HepG2 (cell line): ENCODE results near the gene HAPLN2. TPM values are rescaled to one million over a fixed set of nuclear protein-coding genes. Genes with fewer than 3 reads are reported as not detected.

Source experiments
- ATAC-seq: fragments of 200-7000 bp; cut with Tn5 transposase; 3 replicates; pipeline ENCODE4 v1.9.1; 2020; ENCODE audit warnings: mild to moderate bottlenecking, moderate library complexity
- BruUV-seq: library from RNA; stranded (reverse); fragments of 400-500 nt; replicated peaks from 2 replicates; lab custom pipeline; 2021; lab: Mats Ljungman, UMichigan
- CTCF ChIA-PET: fragments of 300-600 bp; formaldehyde crosslinking; extraction: SDS; loops from one replicate; lab custom pipeline; 2021; ENCODE audit warnings: low total read pairs, inconsistent platforms, low intra/inter-chr PET ratio; lab: Yijun Ruan, JAX
- POLR2A ChIA-PET: fragments of 350-600 bp; sonication (Branson Sonifier 250); formaldehyde crosslinking; loops from one replicate; lab custom pipeline; 2020; ENCODE audit warnings: antibody characterized with exemption, inconsistent platforms; lab: Yijun Ruan, JAX
- DNase-seq: peaks from one replicate; pipeline ENCODE4 v3.0.0-alpha.2; 2015; ENCODE audit warnings: low spot score
- FAIRE-seq: peaks from 3 replicates; lab custom pipeline; 2011; peaks lifted over from hg19 to GRCh38; lab: Jason Lieb, UNC
- H2AFZ ChIP-seq: one replicate; pipeline ENCODE4 v1.6.1; 2011; ENCODE audit warnings: low read length, inconsistent platforms
- H3K27ac ChIP-seq: fragments of 300-600 bp; 3 replicates; pipeline ENCODE4 v1.8.0; 2011; ENCODE audit warnings: mixed run types, mild to moderate bottlenecking, mixed read lengths, low read length, inconsistent platforms; ENCODE audit not compliant: insufficient read depth; ENCODE audit errors: extremely low read length
- H3K27me3 ChIP-seq, 2 experiments: fragments of 200-600 bp in 1 of 2; 2 replicates in 1 of 2; 3 replicates in 1 of 2; pipeline versions ENCODE4 v1.6.0 to v1.8.0; 2011; ENCODE audit warnings: low read length in 2 of 2, mild to moderate bottlenecking in 2 of 2, moderate library complexity in 2 of 2, inconsistent platforms in 1 of 2; ENCODE audit not compliant: insufficient read depth in 2 of 2, control insufficient read depth in 1 of 2
- H3K36me3 ChIP-seq, 2 experiments: fragments of 200-600 bp in 1 of 2; replicated peaks in 1 of 2; 2 replicates in 1 of 2; 3 replicates in 1 of 2; pipeline versions ENCODE4 v1.5.1 to v1.8.0; 2011; ENCODE audit warnings: low read length in 2 of 2, inconsistent platforms in 1 of 2; ENCODE audit not compliant: insufficient read depth in 2 of 2, control insufficient read depth in 1 of 2
- H3K4me1 ChIP-seq: 2 replicates; pipeline ENCODE4 v1.5.1; 2012; ENCODE audit warnings: low read length, inconsistent platforms; ENCODE audit not compliant: insufficient read depth
- H3K4me2 ChIP-seq: 2 replicates; pipeline ENCODE4 v1.6.0; 2011; ENCODE audit warnings: low read depth, low read length, inconsistent platforms
- H3K4me3 ChIP-seq, 3 experiments: fragments of 200-600 bp in 1 of 3; sonication (generic), shearing (Covaris generic) in 1 of 3; replicated peaks in 1 of 3; 2 replicates each; pipeline ENCODE4 v1.5.1; 2011 to 2016; ENCODE audit warnings: low read length in 3 of 3, inconsistent platforms in 2 of 3, low read depth in 2 of 3, mild to moderate bottlenecking in 2 of 3, control low read depth in 1 of 3, mixed read lengths in 1 of 3; ENCODE audit not compliant: insufficient read depth in 1 of 3
- H3K79me2 ChIP-seq: one replicate; pipeline ENCODE4 v1.6.1; 2011; ENCODE audit warnings: low read length, inconsistent platforms; ENCODE audit not compliant: insufficient read depth
- H3K9ac ChIP-seq: 2 replicates; pipeline ENCODE4 v1.6.0; 2011; ENCODE audit warnings: mild to moderate bottlenecking, low read depth, low read length, inconsistent platforms; ENCODE audit not compliant: insufficient read depth
- H3K9me3 ChIP-seq: 2 replicates; pipeline ENCODE4 v1.5.1; 2012; ENCODE audit warnings: mild to moderate bottlenecking, low read length
- H4K20me1 ChIP-seq: 2 replicates; pipeline ENCODE4 v1.6.0; 2011; ENCODE audit warnings: inconsistent platforms, mild to moderate bottlenecking, low read length, moderate library complexity; ENCODE audit not compliant: insufficient read depth
- CHD4 ChIP-seq: fragments of 200-600 bp; sonication (generic); IDR thresholded peaks from 2 replicates; pipeline ENCODE4 v1.7.0; 2017; ENCODE audit warnings: mild to moderate bottlenecking, low read length, borderline replicate concordance
- GRHL1 ChIP-seq: sonication (generic); formaldehyde crosslinking; conservative IDR thresholded peaks from 2 replicates; pipeline ENCODE4 v1.8.0; 2022; ENCODE audit warnings: missing genetic modification reagents
- NCOA2 ChIP-seq: sonication (generic); formaldehyde crosslinking; IDR thresholded peaks from 2 replicates; pipeline ENCODE4 v1.8.0; 2022; ENCODE audit warnings: inconsistent platforms
- SALL2 ChIP-seq: sonication (generic); formaldehyde crosslinking; IDR thresholded peaks from 2 replicates; pipeline ENCODE4 v1.8.1; 2023; ENCODE audit warnings: mild to moderate bottlenecking, missing genetic modification reagents, inconsistent platforms
- SP4 ChIP-seq: sonication (generic); formaldehyde crosslinking; IDR thresholded peaks from 2 replicates; pipeline ENCODE4 v1.8.1; 2023; ENCODE audit warnings: mild to moderate bottlenecking, missing genetic modification reagents
- ZMAT3 ChIP-seq: sonication (generic); formaldehyde crosslinking; conservative IDR thresholded peaks from 2 replicates; pipeline ENCODE4 v1.7.0; 2021; ENCODE audit warnings: missing genetic modification reagents
- ZNF224 ChIP-seq: sonication (generic); formaldehyde crosslinking; IDR thresholded peaks from 2 replicates; pipeline ENCODE4 v1.5.0; 2020; ENCODE audit warnings: mild to moderate bottlenecking, missing genetic modification reagents
- ZNF503 ChIP-seq: sonication (generic); formaldehyde crosslinking; IDR thresholded peaks from 2 replicates; pipeline ENCODE4 v1.4.0; 2020; ENCODE audit warnings: missing genetic modification reagents
- ZNF670 ChIP-seq: sonication (generic); formaldehyde crosslinking; IDR thresholded peaks from 2 replicates; pipeline ENCODE4 v1.8.0; 2022; ENCODE audit warnings: mild to moderate bottlenecking, missing genetic modification reagents, borderline replicate concordance
- WGBS: methylation state at CpG from one replicate; pipeline ENCODE4 v1.1.6; 2017; ENCODE audit warnings: low lambda C conversion rate; 5-methylcytosine and 5-hydroxymethylcytosine counted together
- in situ Hi-C: cut with HindIII; loops from 2 replicates; pipeline ENCODE4 v1.10.0; 2017; ENCODE audit warnings: low pct_unique_long_range_greater_than_20kb; ENCODE audit not compliant: extremely low pct_ligation_motif_present
- intact Hi-C: fragments of 100-400 bp; cut with micrococcal nuclease; formaldehyde crosslinking; loops from one replicate; pipeline ENCODE4 v1.10.0; 2022; ENCODE audit not compliant: unreplicated experiment
- polyA plus RNA-seq, 8 experiments: library from polyadenylated mRNA; depleted of rRNA in 3 of 8; stranded (reverse) in 7 of 8; unstranded in 1 of 8; fragments of >200 nt; fragmentation: Illumina TruSeq in 4 of 8; extraction: Trizol in 4 of 8; gene quantifications; 2 replicates each; pipeline versions ENCODE4 v1.2.1 to v1.2.3, GENCODE V29; 2011 to 2016; ENCODE audit warnings: low read depth in 4 of 8, missing spikeins in 1 of 8, mixed read lengths in 1 of 8; ENCODE audit not compliant: insufficient read depth in 1 of 8
- total RNA-seq, 5 experiments: library from RNA; depleted of rRNA; stranded (reverse); fragments of >200 nt; fragmentation: Illumina TruSeq; extraction: Trizol; gene quantifications; 2 replicates each; pipeline ENCODE4 v1.2.3, GENCODE V29; 2016; ENCODE audit warnings: low read depth in 1 of 5
- TF ChIP-seq, protein P1 (sequence below): IDR thresholded peaks from 2 replicates; pipeline ENCODE4 v1.6.1; 2016; ENCODE audit warnings: low read depth, missing genetic modification reagents, missing compliant biosample characterization
- TF ChIP-seq, protein P2 (sequence below): sonication (generic); formaldehyde crosslinking; conservative IDR thresholded peaks from 2 replicates; pipeline ENCODE4 v1.4.0; 2020; ENCODE audit warnings: missing genetic modification reagents

HAPLN2 gene
- total and polyA plus RNA-seq, 2 of the 13 experiments (the other 11 are each of a cell fraction or from before 2014, with no cell fraction given): not detected

DNA sequence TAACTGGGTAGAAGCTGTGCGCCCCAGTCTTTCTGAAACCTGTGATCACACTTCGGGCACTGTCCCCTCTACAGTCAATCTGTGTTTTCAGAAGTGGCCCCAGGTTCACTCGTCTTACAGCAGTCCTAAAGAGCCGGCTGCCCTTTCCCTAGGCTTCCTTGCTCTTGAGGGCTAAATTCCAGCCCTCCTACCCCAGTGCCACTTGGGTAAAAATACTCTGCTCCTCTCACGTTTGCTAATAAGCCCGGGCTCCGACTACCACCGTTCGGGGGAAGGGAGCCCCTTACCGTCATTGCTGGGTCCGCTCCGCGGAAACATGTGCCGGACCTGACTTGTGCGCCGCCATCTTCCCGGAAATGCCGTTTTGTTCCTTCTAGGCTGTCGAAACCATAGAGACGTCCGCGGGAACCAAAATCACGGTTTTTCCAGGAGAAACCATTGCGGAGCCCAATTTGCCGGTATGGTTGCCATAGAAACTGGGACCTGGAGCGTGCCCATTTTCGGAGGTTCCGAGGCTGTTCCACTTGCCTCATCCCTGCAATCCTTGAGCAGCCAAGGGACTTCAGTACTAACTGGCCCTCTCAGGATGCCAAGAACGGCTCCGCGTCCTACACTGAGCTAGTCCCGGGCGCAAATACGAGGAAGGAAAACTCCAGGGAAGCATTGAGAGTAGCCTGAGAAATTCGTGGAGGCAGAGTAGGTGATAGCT lies 17.9 kb upstream of the HAPLN2 start, which contains the start of gene GPATCH4:
Gene GPATCH4 (minus strand): TSS at position 358 of the 709 bp plus-strand sequence.
- H2AFZ ChIP-seq: peak within 1 kb of the TSS; percentile 99
- BruUV-seq: no TSS peak
- peak within 1 kb of the TSS; percentile 80 for H3K27ac ChIP-seq
- H3K27me3 ChIP-seq: no peaks in the 10 kb centered on the region
- ATAC-seq (peak; percentile 86), DNase-seq (peak; percentile 73), FAIRE-seq (peak; percentile 76)
- peak within 1 kb of the TSS; percentile 86 for H3K9ac ChIP-seq
- H3K9me3 ChIP-seq: no peaks in the 10 kb centered on the region
- peak within 1 kb of the TSS; percentile 84 to 94 (median 85) for H3K4me3 ChIP-seq
- CTCF ChIA-PET: no interaction called here
- peaks cover 27% of the 10 kb centered on the region for H3K4me1 ChIP-seq
- peaks cover 19% of the 10 kb centered on the region for H3K79me2 ChIP-seq
- 0% methylated on average over 27 of the region's 35 CpGs for WGBS
- in situ Hi-C loops (no loop called here), intact Hi-C loops (no loop called here)
- peak within 1 kb of the TSS; percentile 92 for H3K4me2 ChIP-seq
- POLR2A ChIA-PET: interaction anchor here (0.8 to 2.2 kb wide), 3 partner anchors 10 to 144 kb away, joined by 3 to 36 read pairs (median 6); partner anchors contain the start of gene NAXE
- H3K36me3 ChIP-seq: peaks cover 7 to 23% of the 10 kb centered on the region in 2 experiments; a peak in 4 of 5 replicates
- H4K20me1 ChIP-seq: no peaks in the 10 kb centered on the region
- TF ChIP-seq ZNF224: no peak
- no peak for TF ChIP-seq ZMAT3
- TF ChIP-seq ZNF670 (CRISPR knock-in tag): no peak
- 0 out of 2 replicates have a peak, but pooled peaks have one; percentile 28 for TF ChIP-seq NCOA2 (CRISPR knock-in tag)
- peak; percentile 84 for TF ChIP-seq SP4 (CRISPR knock-in tag)
- TF ChIP-seq CHD4: no peak; the same call in 1 of the 2 replicates
- no peak for TF ChIP-seq GRHL1 (CRISPR knock-in tag)
- TF ChIP-seq ZNF503: peak; percentile 68; the same call in 1 of the 2 replicates
- TF ChIP-seq, protein P1, sequence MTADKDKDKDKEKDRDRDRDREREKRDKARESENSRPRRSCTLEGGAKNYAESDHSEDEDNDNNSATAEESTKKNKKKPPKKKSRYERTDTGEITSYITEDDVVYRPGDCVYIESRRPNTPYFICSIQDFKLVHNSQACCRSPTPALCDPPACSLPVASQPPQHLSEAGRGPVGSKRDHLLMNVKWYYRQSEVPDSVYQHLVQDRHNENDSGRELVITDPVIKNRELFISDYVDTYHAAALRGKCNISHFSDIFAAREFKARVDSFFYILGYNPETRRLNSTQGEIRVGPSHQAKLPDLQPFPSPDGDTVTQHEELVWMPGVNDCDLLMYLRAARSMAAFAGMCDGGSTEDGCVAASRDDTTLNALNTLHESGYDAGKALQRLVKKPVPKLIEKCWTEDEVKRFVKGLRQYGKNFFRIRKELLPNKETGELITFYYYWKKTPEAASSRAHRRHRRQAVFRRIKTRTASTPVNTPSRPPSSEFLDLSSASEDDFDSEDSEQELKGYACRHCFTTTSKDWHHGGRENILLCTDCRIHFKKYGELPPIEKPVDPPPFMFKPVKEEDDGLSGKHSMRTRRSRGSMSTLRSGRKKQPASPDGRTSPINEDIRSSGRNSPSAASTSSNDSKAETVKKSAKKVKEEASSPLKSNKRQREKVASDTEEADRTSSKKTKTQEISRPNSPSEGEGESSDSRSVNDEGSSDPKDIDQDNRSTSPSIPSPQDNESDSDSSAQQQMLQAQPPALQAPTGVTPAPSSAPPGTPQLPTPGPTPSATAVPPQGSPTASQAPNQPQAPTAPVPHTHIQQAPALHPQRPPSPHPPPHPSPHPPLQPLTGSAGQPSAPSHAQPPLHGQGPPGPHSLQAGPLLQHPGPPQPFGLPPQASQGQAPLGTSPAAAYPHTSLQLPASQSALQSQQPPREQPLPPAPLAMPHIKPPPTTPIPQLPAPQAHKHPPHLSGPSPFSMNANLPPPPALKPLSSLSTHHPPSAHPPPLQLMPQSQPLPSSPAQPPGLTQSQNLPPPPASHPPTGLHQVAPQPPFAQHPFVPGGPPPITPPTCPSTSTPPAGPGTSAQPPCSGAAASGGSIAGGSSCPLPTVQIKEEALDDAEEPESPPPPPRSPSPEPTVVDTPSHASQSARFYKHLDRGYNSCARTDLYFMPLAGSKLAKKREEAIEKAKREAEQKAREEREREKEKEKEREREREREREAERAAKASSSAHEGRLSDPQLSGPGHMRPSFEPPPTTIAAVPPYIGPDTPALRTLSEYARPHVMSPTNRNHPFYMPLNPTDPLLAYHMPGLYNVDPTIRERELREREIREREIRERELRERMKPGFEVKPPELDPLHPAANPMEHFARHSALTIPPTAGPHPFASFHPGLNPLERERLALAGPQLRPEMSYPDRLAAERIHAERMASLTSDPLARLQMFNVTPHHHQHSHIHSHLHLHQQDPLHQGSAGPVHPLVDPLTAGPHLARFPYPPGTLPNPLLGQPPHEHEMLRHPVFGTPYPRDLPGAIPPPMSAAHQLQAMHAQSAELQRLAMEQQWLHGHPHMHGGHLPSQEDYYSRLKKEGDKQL (CRISPR knock-in tag): no peak
- TF ChIP-seq, protein P2, sequence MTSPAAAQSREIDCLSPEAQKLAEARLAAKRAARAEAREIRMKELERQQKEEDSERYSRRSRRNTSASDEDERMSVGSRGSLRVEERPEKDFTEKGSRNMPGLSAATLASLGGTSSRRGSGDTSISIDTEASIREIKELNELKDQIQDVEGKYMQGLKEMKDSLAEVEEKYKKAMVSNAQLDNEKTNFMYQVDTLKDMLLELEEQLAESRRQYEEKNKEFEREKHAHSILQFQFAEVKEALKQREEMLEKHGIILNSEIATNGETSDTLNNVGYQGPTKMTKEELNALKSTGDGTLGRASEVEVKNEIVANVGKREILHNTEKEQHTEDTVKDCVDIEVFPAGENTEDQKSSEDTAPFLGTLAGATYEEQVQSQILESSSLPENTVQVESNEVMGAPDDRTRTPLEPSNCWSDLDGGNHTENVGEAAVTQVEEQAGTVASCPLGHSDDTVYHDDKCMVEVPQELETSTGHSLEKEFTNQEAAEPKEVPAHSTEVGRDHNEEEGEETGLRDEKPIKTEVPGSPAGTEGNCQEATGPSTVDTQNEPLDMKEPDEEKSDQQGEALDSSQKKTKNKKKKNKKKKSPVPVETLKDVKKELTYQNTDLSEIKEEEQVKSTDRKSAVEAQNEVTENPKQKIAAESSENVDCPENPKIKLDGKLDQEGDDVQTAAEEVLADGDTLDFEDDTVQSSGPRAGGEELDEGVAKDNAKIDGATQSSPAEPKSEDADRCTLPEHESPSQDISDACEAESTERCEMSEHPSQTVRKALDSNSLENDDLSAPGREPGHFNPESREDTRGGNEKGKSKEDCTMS: no peak
- peak; percentile 36; the same call in 1 of the 2 replicates for TF ChIP-seq SALL2 (CRISPR knock-in tag)
